IMR-90 (cell line): ENCODE data around the gene CCDC148.
"Not testable (repeated sequence)": the region's sequence is repeated elsewhere in the genome, so short reads cannot be mapped to it uniquely, and the experiment has no call there.

Source experiments
- BHLHE40 ChIP-seq: fragments of 150-350 bp; IDR thresholded peaks from 2 replicates; pipeline ENCODE4 v1.6.1; 2016; ENCODE audit warnings: mild to moderate bottlenecking, low read depth, low read length
- CEBPB ChIP-seq: IDR thresholded peaks from 2 replicates; pipeline ENCODE4 v1.6.1; 2012; ENCODE audit warnings: low read depth, low read length, improper control_type of control experiment
- CTCF ChIP-seq: conservative IDR thresholded peaks from 2 replicates; pipeline ENCODE4 v1.5.1; 2012; ENCODE audit warnings: mild to moderate bottlenecking, low read depth, low read length, improper control_type of control experiment
- FOS ChIP-seq: fragments of 150-350 bp; IDR thresholded peaks from 2 replicates; pipeline ENCODE4 v1.6.1; 2016; ENCODE audit warnings: low read depth, low read length
- MAFK ChIP-seq: IDR thresholded peaks from 2 replicates; pipeline ENCODE4 v1.6.1; 2012; ENCODE audit warnings: low read depth, low read length, improper control_type of control experiment
- MAZ ChIP-seq: IDR thresholded peaks from 2 replicates; pipeline ENCODE4 v1.6.1; 2012; ENCODE audit warnings: low read depth, mild to moderate bottlenecking, low read length, improper control_type of control experiment, moderate library complexity, borderline replicate concordance
- MXI1 ChIP-seq: IDR thresholded peaks from 2 replicates; pipeline ENCODE4 v1.6.1; 2012; ENCODE audit warnings: low read depth, mild to moderate bottlenecking, low read length, moderate library complexity, borderline replicate concordance
- POLR2A ChIP-seq: IDR thresholded peaks from 2 replicates; pipeline ENCODE4 v1.6.1; 2012; ENCODE audit warnings: mild to moderate bottlenecking, low read depth, low read length
- RFX5 ChIP-seq: IDR thresholded peaks from 2 replicates; pipeline ENCODE4 v1.8.0; 2012; ENCODE audit warnings: low read depth, mild to moderate bottlenecking, low read length, moderate library complexity
- SMC3 ChIP-seq: fragments of 150-350 bp; IDR thresholded peaks from 2 replicates; pipeline ENCODE4 v1.6.1; 2016; ENCODE audit warnings: low read depth, mild to moderate bottlenecking, antibody characterized with exemption, low read length, moderate library complexity
- TF ChIP-seq, protein P1 (sequence below): fragments of 150-350 bp; IDR thresholded peaks from 2 replicates; pipeline ENCODE4 v1.6.1; 2016; ENCODE audit warnings: low read depth, mild to moderate bottlenecking, low read length, moderate library complexity, borderline replicate concordance

- TF ChIP-seq CTCF, POLR2A, BHLHE40, MXI1, FOS, MAFK, SMC3, RFX5, MAZ, CEBPB: not testable (repeated sequence)
- TF ChIP-seq, protein P1, sequence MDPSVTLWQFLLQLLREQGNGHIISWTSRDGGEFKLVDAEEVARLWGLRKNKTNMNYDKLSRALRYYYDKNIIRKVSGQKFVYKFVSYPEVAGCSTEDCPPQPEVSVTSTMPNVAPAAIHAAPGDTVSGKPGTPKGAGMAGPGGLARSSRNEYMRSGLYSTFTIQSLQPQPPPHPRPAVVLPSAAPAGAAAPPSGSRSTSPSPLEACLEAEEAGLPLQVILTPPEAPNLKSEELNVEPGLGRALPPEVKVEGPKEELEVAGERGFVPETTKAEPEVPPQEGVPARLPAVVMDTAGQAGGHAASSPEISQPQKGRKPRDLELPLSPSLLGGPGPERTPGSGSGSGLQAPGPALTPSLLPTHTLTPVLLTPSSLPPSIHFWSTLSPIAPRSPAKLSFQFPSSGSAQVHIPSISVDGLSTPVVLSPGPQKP, result not testable (repeated sequence)
These were observed 233.5 kb downstream of the CCDC148 start for GRCh38 chr2:158223066-158223465.
